GM18511 (cell line): ENCODE results near the gene ZDHHC17.

ENCODE experiments used
- ATAC-seq: cut with Tn5 transposase; IDR thresholded peaks from one replicate; pipeline ENCODE4 v1.9.1; 2021; ENCODE audit warnings: mild to moderate bottlenecking, moderate library complexity; ENCODE audit not compliant: unreplicated experiment

The ZDHHC17 gene

GRCh38 chr12:76811976-76812375, 48.1 kb downstream of the ZDHHC17 start:
- no peak for ATAC-seq

GRCh38 chr12:76813265-76813664, 49.4 kb downstream of the ZDHHC17 start:
- no peak for ATAC-seq

GRCh38 chr12:76813972-76814371, 50.1 kb downstream of the ZDHHC17 start:
- no peak for ATAC-seq

- no peak for ATAC-seq
Observed at GRCh38 chr12:76820888-76821482, 57.1 kb downstream of the ZDHHC17 start.

- no peak for ATAC-seq
Observed at GRCh38 chr12:76830436-76830835, 66.5 kb downstream of the ZDHHC17 start.

- peak; percentile 60 for ATAC-seq
Observed at GRCh38 chr12:76836633-76837032, 72.7 kb downstream of the ZDHHC17 start.

GRCh38 chr12:76847260-76847659, 83.3 kb downstream of the ZDHHC17 start:
- ATAC-seq = no peak

- no peak for ATAC-seq
Observed at GRCh38 chr12:76848132-76848531, 84.2 kb downstream of the ZDHHC17 start.

- no peak for ATAC-seq
Observed at GRCh38 chr12:76852106-76852505, 88.2 kb downstream of the ZDHHC17 start.

GRCh38 chr12:76855271-76855670, 91.4 kb downstream of the ZDHHC17 start:
- ATAC-seq = no peak

- ATAC-seq = no peak
Observed at GRCh38 chr12:76856018-76856644, 92.2 kb downstream of the ZDHHC17 start.

- no peak for ATAC-seq
Observed at GRCh38 chr12:76859611-76860010, 95.7 kb downstream of the ZDHHC17 start.

GRCh38 chr12:76860256-76860655, 96.3 kb downstream of the ZDHHC17 start:
- no peak for ATAC-seq

GRCh38 chr12:76863005-76863670, 99.2 kb downstream of the ZDHHC17 start:
- ATAC-seq = no peak

- ATAC-seq = no peak
Observed at GRCh38 chr12:76863837-76864236, 99.9 kb downstream of the ZDHHC17 start.

- peak; percentile 80 for ATAC-seq
Observed at GRCh38 chr12:76864791-76865400, 101.0 kb downstream of the ZDHHC17 start.

- ATAC-seq = no peak
Observed at GRCh38 chr12:76866151-76866567, 102.2 kb downstream of the ZDHHC17 start.

GRCh38 chr12:76866726-76867125, 102.8 kb downstream of the ZDHHC17 start:
- ATAC-seq = no peak

GRCh38 chr12:76871082-76871481, 107.2 kb downstream of the ZDHHC17 start:
- no peak for ATAC-seq

GRCh38 chr12:76871742-76872141, 107.8 kb downstream of the ZDHHC17 start:
- ATAC-seq = no peak

GRCh38 chr12:76872415-76872814, 108.5 kb downstream of the ZDHHC17 start:
- ATAC-seq = no peak

- ATAC-seq = no peak
Observed at GRCh38 chr12:76874027-76874426, 110.1 kb downstream of the ZDHHC17 start.
